ENCODE data around the gene MYO9B.
A peak's percentile ranks its signal among the peaks of the same experiment; 100 is the strongest.
"Not testable (repeated sequence)": the region's sequence is repeated elsewhere in the genome, so short reads cannot be mapped to it uniquely, and the experiment has no call there.

MYO9B gene

DNA sequence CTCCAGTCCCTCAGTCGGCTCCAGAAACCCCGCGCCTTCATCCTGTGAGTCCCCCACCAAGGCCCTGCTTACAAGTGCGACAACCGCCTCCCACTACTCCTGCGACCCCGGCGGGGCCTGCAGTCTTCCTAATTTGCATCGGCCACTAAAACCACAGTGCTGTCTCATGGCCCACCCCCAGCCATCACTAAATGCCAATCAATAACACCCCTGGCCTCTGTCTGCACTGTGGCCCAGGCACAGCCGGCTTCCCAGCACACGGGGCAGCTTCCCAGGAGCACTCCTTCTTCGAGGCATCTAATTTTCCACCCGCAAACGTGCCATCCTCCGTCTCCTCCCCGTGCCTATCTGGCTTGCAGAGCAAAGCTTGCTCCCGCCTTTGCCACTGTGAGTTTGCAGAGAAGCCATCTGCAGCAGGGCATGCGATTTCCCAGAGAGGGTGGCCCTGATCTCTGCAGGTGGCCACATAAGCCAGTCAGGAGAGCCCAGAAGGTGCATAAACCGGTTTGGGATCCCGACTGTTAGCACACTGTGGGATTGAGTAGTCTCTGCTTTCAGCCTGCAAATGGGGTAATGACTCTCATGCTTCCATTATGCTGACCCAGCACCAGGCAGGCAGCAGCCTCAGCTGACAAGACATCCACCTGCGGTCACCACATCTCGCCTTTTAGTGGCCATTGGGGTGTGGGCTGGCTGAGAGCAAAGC is 105.6 kb downstream of the MYO9B start:
- DNase-seq (ENCODE audit: low read depth, low spot score): no peak

GRCh38 chr19:17183271-17183761 is 107.7 kb downstream of the MYO9B start:
- DNase-seq (ENCODE audit: low read depth, low spot score): no peak

DNA sequence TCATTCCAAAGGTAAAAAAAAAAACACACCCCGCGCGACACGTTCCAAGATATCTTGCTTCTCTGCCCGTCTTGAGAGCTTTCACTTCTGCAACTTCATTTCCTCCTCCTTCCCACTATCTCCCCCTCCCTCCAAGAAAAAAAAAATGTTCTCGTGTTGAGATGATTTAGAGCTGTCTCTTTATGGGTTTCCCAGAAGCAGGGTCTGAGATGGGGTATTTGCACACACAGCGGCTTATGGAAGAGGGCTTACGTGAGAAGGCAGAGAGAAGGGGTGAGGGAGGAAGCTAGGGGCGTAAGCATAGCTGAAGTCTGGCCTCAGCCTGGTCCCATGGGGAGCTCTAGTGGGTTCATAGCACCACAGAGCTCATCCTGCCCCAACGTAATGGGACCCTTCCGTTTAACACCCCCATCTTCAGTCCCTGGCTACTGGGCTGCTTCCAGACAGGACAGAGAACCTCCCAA is 108.3 kb downstream of the MYO9B start:
- DNase-seq (ENCODE audit: low read depth, low spot score): no peak

DNA sequence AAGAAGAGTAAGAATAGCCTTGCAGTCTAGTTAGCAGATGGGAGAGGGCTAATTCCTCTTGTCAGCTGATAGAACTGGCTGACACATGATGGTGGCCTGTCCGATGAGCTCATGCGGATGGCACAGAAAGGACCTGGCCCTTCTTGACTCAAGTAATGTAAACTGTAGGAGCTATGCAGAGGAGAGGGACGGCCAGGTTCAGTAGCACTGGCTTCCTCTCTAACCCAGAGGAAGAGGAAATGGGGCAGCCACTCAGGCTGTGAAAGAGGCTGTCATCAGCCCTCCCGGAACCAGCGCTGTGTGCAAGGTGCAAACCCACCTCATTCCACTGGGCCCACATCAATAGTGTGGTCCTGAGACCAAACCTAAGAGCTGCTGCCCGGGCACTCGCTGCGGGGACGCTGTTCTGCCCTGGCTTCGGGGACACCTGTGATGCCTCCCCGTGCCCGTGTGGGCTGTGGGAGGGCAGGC is 108.8 kb downstream of the MYO9B start:
- DNase-seq (ENCODE audit: low read depth, low spot score): no peak

DNA sequence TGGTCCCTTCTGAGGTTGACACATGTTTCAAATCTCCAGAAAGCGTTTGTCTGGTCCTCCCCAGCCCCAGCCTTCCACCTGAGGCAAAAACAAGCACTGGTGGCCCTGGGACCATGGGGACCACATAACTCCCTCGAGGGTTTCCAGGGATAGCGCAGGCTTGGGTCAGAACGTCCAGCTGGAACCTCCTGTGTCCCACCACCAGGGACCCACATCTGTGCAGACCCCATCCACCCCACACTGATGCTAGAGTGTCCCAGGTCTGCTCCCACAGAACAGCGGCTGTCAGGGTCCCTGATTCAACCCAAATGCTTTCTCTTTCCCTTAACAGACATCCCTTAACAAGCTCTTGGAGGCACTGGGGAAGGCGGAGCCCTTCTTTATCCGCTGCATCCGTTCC is 110.0 kb downstream of the MYO9B start:
- DNase-seq (ENCODE audit: low read depth, low spot score): no peak

- not testable (repeated sequence) for DNase-seq (ENCODE audit: low read depth, low spot score)
Observed at GRCh38 chr19:17191736-17192135, 116.2 kb downstream of the MYO9B start.

GRCh38 chr19:17192751-17193150 is 117.2 kb downstream of the MYO9B start:
- no peak for DNase-seq (ENCODE audit: low read depth, low spot score)

DNA sequence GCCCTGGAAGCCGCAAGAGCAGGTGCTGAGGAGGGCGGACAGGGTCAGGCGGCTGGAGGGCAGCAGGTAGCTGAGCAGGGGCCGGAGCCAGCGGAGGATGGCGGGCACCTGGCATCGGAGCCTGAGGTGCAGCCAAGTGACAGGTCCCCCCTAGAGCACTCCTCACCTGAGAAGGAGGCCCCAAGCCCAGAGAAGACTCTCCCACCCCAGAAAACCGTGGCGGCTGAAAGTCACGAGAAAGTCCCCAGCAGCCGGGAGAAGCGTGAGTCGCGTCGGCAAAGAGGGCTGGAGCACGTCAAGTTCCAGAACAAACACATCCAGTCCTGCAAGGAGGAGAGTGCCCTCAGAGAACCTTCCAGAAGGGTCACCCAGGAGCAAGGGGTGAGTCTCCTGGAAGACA is 119.0 kb downstream of the MYO9B start:
- DNase-seq (ENCODE audit: low read depth, low spot score): no peak

DNA sequence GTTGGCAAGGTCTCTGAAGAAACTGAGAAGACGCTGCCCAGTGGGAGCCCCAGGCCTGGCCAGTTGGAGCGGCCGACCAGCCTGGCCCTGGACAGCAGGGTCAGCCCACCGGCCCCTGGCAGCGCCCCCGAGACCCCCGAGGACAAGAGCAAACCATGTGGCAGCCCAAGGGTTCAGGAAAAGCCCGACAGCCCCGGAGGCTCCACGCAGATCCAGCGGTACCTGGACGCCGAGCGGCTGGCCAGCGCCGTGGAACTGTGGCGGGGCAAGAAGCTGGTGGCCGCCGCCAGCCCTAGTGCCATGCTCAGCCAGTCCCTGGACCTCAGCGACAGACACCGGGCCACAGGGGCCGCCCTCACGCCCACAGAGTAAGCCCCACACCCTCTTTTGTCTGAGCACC is 119.5 kb downstream of the MYO9B start:
- no peak for DNase-seq (ENCODE audit: low read depth, low spot score)

DNA sequence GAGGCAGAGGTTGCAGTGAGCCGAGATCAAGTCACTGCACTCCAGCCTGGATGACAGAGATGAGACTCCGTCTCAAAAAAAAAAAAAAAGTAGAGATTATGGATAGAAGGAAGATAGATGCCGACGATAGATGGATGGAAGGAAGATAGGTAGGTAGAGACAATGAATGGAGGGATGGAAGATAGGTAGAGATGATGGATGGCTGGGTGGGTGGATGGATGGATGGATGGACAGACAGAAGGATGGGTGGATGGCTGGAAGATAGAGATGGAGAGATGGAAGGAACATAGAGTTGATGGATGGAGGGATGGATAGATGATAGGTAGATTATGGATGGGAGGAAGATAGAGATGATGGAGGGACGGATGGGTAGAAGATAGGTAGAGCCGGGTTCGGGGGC is 121.0 kb downstream of the MYO9B start:
- no peak for DNase-seq (ENCODE audit: low read depth, low spot score)

GRCh38 chr19:17197666-17198065 is 122.1 kb downstream of the MYO9B start:
- DNase-seq (ENCODE audit: low read depth, low spot score): no peak

- no peak for DNase-seq (ENCODE audit: low read depth, low spot score)
Observed at GRCh38 chr19:17200408-17201079, 125.0 kb downstream of the MYO9B start.

GRCh38 chr19:17202249-17202648 is 126.7 kb downstream of the MYO9B start:
- no peak for DNase-seq (ENCODE audit: low read depth, low spot score)

GRCh38 chr19:17202713-17203112 is 127.1 kb downstream of the MYO9B start:
- DNase-seq (ENCODE audit: low read depth, low spot score): no peak

GRCh38 chr19:17205237-17206140 is 129.9 kb downstream of the MYO9B start:
- no peak for DNase-seq (ENCODE audit: low read depth, low spot score)

DNA sequence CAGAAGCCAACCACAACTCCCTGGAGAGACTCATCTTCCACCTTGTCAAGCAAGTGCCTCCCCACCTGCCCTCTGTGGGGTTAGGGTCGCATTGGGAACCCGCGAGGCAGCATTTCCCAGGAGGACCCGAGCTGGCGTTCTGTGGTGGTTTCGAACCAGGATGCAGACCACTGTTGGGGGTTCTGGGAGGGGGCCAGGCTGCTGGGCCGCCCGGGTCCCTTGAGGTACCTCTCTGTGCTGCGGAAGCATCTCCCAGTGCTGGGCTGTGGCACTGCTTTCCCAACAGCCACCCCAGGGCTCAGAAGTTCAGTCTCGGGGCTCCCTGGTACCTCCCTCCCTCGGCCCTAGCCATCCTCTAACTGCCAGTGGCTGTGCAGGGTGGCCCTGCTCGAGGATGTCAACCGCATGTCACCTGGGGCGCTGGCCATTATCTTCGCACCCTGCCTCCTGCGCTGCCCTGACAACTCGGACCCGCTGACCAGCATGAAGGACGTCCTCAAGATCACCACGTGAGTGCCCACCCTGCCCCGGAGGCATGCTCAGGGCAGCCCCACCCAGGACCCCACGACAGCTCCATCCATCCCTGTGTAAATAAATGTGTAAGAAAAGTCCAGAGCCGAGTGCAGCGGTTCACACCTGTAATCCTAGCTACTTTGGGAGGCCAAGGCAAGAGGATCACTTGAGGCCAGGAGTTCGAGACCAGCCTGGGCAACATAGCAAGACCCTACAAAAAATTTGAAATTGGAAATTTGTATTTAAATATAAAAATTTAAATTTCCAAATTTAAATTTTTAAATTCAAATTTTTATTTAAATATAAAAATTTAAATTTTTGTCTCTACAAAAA is 131.4 kb downstream of the MYO9B start:
- no peak for DNase-seq (ENCODE audit: low read depth, low spot score)

DNA sequence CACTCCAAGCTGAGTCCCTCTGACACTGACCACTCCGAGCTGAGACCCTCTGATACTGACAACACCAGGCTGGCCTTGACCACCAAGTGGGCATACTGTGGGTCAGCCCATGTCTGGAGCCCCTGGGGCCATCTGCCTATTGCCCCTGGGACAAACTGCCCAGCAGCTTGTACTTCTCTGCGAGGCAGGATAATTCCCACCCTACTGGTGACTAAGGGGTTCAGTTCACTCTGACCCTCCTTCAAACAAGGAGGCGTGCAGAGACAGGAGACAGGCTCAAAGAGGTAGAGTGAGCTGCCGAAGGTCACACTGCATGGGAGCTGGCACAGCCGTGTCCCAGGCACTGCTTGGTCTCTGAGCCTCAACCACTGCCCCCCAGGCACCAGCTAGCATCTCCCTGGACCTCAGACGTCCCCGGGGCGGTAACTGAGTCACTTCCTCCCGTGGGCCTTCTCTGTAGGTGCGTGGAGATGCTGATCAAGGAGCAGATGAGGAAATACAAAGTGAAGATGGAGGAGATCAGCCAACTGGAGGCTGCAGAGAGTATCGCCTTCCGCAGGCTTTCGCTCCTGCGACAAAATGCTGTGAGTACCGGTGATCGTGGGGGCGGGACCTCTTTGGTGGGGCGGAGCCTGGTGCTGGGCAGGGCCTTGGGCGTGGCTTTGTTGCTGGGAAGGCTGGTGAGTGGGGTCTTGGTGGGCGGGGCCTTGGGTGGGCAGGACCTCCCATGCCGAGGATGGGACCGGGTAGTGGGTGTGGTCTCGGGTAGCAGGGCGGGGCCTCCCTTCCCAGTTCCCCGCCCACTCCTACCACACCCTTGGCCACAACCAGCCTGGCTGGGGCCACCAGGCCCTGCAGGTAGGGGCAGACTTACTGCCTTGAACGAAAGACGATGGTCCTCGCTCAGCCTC is 133.8 kb downstream of the MYO9B start:
- DNase-seq (ENCODE audit: low read depth, low spot score): peak; percentile 70

- DNase-seq (ENCODE audit: low read depth, low spot score): no peak
Observed at GRCh38 chr19:17210296-17210695, 134.7 kb downstream of the MYO9B start.

GRCh38 chr19:17211547-17212446 is 136.2 kb downstream of the MYO9B start:
- DNase-seq (ENCODE audit: low read depth, low spot score): no peak

Data from iPS DF 19.7 (cell line).